HT-29 (cell line): ENCODE data around the gene RLN3. TPM values are rescaled to one million over a fixed set of nuclear protein-coding genes. Genes with fewer than 3 reads are reported as not detected.
A peak's percentile ranks its signal among the peaks of the same experiment; 100 is the strongest.

Experiments used
- DNase-seq: peaks from one replicate; pipeline ENCODE4 v3.0.0-alpha.2; 2015; ENCODE audit warnings: low spot score
- total RNA-seq: library from RNA; depleted of rRNA; stranded (reverse); fragments of >200 nt; shearing (Covaris generic); gene quantifications from 2 replicates; pipeline ENCODE4 v1.2.3, GENCODE V29; 2014; rRNA removed

RLN3 gene
- total RNA-seq, result not detected in 2 replicates

- DNase-seq, result no peak
Observed at GRCh38 chr19:14027856-14028450, at the start of gene RLN3. TSS of gene RLN3 (plus strand) at chr19:14028148. CDS start at chr19:14028205, 57 bp downstream.

DNA sequence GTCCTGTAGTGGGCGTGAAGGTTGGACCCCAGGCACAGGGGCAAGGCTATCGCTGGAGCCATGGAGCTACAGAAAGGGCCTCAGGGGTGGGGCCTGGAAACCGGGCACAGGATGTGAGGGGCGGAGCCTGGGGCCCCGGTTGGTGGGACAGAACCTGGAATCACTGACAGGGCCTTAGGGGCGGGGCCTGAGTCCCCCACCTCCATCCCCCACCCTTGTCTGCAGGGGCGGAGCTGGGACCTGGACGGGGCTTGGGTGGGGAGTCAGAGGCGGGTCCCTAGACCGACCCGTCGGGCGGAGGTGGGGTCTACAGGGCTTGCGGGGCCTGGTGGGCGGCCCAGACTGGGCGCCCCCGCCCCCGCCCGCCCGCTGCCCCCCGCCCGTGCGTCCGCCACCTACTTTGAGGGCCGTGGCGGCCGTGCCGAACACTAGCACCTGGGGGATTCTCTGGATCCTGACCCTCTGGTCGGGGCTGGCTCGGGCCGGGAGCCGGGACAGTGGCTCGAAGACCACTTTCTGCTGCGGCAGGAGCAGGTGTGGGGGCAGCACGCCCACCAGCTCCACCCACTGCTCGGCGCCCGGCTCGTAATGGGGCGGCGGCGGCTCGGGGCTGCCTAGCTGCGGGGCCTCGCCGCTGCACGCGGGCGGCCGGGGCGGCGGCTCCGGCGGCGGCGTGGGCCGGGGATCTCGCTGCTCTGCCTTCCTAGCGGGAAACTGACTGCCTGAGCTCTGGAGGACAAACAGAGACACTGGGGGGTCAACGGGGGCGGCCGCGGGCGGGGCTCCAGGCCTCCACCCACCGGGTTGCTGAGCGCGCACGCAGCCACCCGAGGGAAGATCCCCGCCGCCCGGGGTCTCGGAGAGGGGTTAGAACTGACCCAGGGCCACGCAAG, 49.4 kb upstream of the RLN3 start:
- DNase-seq, result peak; percentile 18

DNA sequence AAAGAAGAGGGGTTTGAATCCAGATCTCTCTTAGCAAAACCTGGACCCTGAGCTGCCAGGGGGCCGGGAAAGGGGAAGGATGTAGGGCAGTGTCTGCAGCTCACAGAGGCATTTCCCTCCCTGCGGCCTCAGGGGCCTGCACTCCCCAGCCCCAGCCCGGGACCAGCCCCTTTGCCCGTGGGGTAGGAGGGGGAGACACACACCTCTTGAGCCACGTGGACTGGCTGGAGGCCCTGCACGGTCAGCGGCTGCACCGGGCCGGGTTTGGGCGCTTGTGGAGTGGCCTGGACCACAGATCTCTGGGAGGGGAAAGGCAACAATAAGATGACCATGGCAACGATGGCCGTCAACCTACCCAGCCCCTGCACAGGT, 48.7 kb upstream of the RLN3 start:
- DNase-seq, result no peak

DNA sequence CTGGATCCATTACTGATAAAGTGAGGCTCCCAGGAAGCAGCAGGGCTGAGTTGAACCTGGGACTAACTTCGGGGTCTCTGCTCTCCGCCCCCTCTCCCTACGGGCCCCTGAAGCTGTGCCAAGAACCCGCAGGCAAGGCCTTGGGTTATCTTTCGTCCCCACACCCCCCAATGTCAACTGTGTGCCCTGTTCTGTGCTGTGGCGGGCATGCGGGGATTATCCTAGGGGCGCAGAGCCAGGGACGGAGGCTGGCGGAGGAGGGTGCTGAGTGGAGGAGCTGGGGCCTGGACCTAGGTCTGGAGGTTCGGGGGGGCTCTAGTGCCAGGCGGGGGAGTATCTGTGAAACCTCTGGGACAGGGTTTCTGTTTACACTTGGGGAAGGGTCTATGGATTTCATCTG, 48.3 kb upstream of the RLN3 start:
- DNase-seq, result no peak

DNA sequence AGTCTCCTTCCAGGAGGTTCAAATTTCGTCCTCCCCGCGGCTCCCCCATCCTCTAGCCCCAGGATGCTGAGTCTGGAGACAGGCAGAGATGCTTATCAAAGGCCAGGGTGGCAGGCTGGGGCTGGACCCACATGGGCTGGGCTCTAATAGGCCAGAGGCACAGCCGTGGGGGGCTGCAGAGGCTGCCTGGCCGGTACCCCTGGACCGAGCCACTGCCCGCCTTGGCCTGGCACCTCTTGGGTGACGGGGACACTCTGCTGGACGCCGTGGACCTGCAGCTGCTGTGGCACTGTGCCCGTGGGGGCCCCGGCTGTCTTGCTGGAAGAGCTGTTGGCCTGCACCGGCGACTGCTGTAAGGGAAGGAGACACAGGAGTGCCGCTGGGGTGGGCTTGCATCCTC, 47.6 kb upstream of the RLN3 start:
- no peak for DNase-seq

- DNase-seq, result no peak
Observed at GRCh38 chr19:13981021-13981420, 46.9 kb upstream of the RLN3 start.

GRCh38 chr19:13981467-13981866, 46.5 kb upstream of the RLN3 start:
- no peak for DNase-seq

GRCh38 chr19:13981988-13982501, 45.9 kb upstream of the RLN3 start:
- DNase-seq, result no peak

DNA sequence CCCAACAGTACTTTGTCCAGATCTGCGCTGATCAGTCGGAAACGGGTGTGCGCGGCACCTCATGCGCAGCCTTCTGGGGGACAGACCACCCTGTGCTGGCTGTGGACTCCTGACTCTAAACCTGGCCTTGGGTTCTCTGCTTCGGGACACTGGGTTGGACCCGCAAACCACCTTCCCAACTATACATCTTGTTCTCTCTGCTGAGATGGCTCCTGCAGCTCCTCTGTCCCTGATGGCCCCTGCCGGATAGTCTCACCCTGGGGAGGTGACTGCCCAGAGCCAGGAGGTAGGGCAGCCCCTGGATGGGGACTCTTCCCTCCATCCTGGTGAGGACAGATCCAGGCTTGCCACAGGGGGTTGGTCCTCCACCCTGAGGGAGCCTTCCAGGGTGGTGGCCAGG, 45.2 kb upstream of the RLN3 start:
- DNase-seq, result no peak

GRCh38 chr19:13983213-13983889, 44.6 kb upstream of the RLN3 start:
- DNase-seq, result no peak

- no peak for DNase-seq
Observed at GRCh38 chr19:13984186-13984585, 43.8 kb upstream of the RLN3 start.

GRCh38 chr19:13984875-13985741, 42.8 kb upstream of the RLN3 start:
- DNase-seq, result no peak

- DNase-seq, result no peak
Observed at GRCh38 chr19:13985771-13986347, 42.1 kb upstream of the RLN3 start.

DNA sequence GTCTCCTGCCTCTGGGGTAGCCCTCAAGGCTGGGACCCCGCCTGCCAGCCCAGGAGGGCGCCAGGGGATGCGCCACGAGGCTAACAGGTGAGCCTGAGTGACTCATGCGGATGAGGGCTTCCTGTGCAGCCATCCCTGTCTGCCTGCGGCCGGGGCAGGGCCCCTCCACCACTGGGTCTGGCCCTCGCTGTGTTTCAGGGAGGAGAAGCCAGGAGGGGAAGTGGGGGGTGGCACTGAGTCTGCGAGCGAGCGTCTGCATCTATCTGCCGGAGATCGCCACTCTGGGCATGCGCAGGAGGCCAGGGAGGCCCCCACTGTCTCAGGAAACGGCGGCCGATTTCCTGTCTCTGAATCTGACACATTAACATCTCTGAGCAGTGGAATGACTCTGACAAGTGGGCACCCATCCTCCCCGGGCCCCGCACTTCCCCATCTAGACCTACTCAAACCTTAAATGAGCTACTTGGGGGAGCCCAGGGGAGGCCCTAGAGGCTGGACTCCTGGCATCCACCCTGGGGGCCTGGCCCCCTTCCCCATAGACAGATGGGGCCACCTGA, 41.5 kb upstream of the RLN3 start:
- no peak for DNase-seq

DNA sequence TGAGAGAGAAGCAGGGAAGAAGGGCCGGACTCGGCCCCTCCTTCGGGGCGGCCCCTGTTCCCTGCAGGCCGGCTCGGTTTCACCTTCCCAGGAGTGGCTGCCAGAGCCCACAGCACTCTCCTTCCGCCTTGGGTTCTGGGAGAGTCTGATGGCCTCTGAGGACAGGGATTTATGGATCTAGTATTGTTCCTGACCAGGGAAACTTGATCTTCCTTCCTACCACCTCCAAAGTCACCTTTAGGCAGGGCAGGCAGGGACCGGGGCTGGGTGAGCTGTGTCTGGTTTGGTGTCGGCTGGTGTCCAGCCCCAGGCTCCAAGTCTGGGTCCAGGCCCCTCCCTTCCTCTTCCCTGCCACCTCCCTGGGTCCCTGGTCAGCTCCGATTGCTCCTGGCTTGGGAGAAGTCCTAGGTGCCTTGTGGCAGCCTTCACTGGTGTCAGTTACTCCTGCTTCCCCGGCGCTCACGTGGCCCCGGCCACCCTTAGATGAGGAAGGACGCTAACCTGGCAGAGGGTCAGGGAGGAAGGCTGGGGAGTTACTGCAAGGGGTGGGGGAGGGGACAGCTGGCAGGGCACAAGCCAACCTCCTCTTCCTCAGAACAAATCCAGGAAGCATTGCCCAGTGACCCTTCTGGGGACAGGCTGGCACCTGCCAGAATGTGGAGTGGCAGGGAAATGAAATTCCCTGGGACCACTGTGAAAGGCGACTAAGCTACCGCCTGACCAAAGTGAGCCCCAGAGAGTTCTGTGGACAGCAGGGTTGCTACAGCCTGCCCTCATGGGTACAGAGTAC, 40.7 kb upstream of the RLN3 start:
- DNase-seq, result no peak

- DNase-seq, result no peak
Observed at GRCh38 chr19:13989487-13989886, 38.5 kb upstream of the RLN3 start.

DNA sequence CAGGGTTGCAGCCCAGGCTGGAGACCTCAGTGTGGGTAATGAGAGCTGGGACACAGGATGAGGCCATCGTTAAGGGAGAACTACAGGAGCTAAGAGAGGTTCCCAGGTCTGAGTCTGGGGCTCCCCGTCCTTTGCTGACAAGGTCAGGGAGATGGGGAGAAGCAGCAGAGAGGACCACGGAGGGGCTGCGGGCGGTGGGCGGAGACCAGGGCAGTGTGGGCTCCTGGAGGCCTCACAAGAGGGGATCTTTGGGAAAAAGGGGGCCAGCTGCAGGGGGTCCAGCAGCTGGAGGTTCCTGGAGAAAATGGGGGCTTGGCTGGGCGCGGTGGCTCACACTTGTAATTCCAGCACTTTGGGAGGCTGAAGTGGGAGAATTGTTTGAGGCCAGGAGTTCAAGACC, 37.9 kb upstream of the RLN3 start:
- no peak for DNase-seq

DNA sequence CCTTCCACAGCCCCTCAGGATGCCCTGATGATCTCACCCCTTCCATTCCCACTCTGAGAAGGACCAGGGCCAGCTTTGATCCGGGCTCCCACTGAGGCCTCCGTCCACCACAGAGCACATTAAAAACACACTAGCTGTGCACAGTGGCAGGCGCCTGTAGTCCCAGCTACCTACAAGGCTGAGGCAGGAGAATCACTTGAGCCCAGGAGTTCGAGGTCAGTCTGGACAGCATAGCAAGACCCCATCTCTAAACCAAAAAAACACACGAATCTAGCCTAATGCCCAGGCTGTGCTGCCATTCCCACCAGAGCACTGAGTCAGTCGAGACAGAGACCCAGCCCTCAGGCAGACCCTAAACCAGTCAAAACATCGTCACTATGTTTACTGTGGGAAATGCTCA, 35.9 kb upstream of the RLN3 start:
- no peak for DNase-seq

DNA sequence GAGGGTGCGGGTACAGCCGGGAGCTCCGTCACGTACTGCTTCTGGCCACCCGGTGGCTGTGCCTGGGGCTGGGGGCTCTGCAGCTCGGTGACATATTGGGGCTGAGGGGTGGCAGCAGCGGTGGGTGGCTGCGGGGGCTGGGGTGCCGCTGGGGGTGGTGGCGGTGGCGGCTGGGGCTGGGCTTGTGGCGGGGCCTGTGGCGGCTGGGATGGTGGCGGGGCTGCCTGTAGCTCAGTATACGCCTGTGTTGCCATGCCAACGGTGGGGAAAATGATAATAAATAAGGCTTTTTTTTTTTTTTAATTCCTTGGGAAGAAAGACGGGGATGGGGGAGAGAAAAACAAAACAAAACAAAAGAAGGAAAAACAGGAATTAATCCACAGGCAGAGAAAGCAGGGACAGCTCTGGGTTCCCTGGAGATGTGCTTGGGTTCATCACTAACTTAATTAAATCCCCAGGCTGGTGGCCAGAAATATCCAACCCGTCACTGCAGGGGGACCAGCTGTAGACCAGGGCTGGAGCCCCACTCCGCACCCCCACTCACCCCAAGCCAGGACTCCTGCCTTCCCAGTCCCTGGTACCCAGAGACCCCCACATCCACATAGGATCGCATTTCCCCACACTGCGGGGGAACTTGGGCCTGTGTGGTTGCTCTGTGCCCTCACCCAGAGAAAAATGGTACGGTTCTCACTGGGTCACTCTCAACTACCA, 34.2 kb upstream of the RLN3 start:
- no peak for DNase-seq
